ENCODE measurements around the gene FASTKD2.

GRCh38 chr2:206798000-206798399 lies 32.6 kb downstream of the FASTKD2 start:
- TF ChIP-seq CTCF (IDR thresholded peaks at IDR 0.05) (no peak), POLR2A (IDR thresholded peaks at IDR 0.05) (no peak)
